Neural cell (in vitro differentiated cells): ENCODE data around the gene NHERF1.

Source experiments
- EP300 ChIP-seq: fragments of 450-650 bp; conservative IDR thresholded peaks from 2 replicates; pipeline ENCODE4 v1.6.1; 2014; ENCODE audit warnings: antibody characterized with exemption, mild to moderate bottlenecking, moderate library complexity; ENCODE audit not compliant: poor library complexity, severe bottlenecking
- MXI1 ChIP-seq: fragments of 450-650 bp; conservative IDR thresholded peaks from 2 replicates; pipeline ENCODE4 v1.6.1; 2014; ENCODE audit warnings: antibody characterized with exemption, mild to moderate bottlenecking; ENCODE audit not compliant: poor library complexity, severe bottlenecking
- RAD21 ChIP-seq: fragments of 450-650 bp; conservative IDR thresholded peaks from 2 replicates; pipeline ENCODE4 v1.6.1; 2014; ENCODE audit warnings: antibody characterized with exemption, mild to moderate bottlenecking, moderate library complexity
- TF ChIP-seq, protein P1 (sequence below): fragments of 450-650 bp; IDR thresholded peaks from 2 replicates; pipeline ENCODE4 v1.5.1; 2014; ENCODE audit warnings: antibody characterized with exemption, mild to moderate bottlenecking, moderate library complexity; ENCODE audit not compliant: poor library complexity, severe bottlenecking

DNA sequence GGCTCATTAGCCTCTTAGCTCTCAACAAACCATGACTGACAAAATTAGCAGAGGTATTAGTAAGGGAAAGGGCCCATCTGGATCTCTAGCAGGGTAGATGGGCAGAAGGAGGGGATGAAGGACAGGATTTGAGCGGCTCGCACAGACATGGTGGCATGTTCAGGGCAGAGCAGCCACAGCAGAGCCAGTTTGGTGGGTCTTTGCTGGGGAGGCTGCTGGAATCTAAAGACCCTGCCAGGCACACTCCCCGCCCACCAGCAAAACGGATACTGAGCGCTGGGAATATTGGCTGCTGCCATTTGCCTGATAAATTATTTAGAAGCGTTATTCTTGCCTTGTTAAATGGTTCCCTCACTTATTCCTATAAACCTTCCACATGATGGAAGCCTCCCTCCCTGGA, 48.4 kb downstream of the NHERF1 start:
- TF ChIP-seq, protein P1, sequence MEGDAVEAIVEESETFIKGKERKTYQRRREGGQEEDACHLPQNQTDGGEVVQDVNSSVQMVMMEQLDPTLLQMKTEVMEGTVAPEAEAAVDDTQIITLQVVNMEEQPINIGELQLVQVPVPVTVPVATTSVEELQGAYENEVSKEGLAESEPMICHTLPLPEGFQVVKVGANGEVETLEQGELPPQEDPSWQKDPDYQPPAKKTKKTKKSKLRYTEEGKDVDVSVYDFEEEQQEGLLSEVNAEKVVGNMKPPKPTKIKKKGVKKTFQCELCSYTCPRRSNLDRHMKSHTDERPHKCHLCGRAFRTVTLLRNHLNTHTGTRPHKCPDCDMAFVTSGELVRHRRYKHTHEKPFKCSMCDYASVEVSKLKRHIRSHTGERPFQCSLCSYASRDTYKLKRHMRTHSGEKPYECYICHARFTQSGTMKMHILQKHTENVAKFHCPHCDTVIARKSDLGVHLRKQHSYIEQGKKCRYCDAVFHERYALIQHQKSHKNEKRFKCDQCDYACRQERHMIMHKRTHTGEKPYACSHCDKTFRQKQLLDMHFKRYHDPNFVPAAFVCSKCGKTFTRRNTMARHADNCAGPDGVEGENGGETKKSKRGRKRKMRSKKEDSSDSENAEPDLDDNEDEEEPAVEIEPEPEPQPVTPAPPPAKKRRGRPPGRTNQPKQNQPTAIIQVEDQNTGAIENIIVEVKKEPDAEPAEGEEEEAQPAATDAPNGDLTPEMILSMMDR: no peak
- no peak for TF ChIP-seq EP300
- no peak for TF ChIP-seq MXI1
- no peak for TF ChIP-seq RAD21
